HCT116 (cell line): ENCODE results near the gene ANKRA2. TPM values are rescaled to one million over a fixed set of nuclear protein-coding genes. Genes with fewer than 3 reads are reported as not detected.

Experiments used
- ATAC-seq: fragments of 200-7000 bp; cut with Tn5 transposase; 2 replicates; pipeline ENCODE4 v1.9.1; 2020; ENCODE audit warnings: mild to moderate bottlenecking, moderate library complexity
- BruUV-seq: library from RNA; stranded (reverse); fragments of 400-500 nt; replicated peaks from 2 replicates; lab custom pipeline; 2021; lab: Mats Ljungman, UMichigan
- CTCF ChIA-PET: fragments of 300-600 bp; sonication (Branson Sonifier 250); formaldehyde crosslinking; loops from one replicate; lab custom pipeline; 2021; ENCODE audit warnings: antibody characterized with exemption; lab: Charles Lee
- POLR2A ChIA-PET: fragments of 300-600, 350-600 bp; sonication (Branson Sonifier 250); formaldehyde crosslinking; loops from one replicate; lab custom pipeline; 2021; ENCODE audit warnings: antibody characterized with exemption; lab: Charles Lee
- RAD21 ChIA-PET, 2 experiments: fragments of 300-600 bp; sonication (Branson Sonifier 250); formaldehyde crosslinking; loops; one replicate each; lab custom pipeline; 2023; ENCODE audit warnings: low total read pairs in 2 of 2; ENCODE audit not compliant: uncharacterized antibody in 2 of 2, unreplicated experiment in 2 of 2, low non-redundant PET in 1 of 2; lab: Charles Lee
- DNase-seq: peaks from one replicate; pipeline ENCODE4 v3.0.0-alpha.2; 2010; ENCODE audit warnings: low read depth, low spot score
- H2AFZ ChIP-seq: fragments of 200-600 bp; shearing (Covaris generic), sonication (generic); 2 replicates; pipeline ENCODE4 v1.6.1; 2017; ENCODE audit warnings: low read depth, mixed run types, mixed read lengths, antibody characterized with exemption, low read length; ENCODE audit not compliant: poor library complexity, severe bottlenecking
- H3K27ac ChIP-seq: 2 replicates; pipeline ENCODE4 v1.5.1; 2012; ENCODE audit warnings: low read depth, low read length
- H3K27me3 ChIP-seq: fragments of 200-600 bp; sonication (generic); 2 replicates; pipeline ENCODE4 v1.6.1; 2016; ENCODE audit warnings: mixed run types, low read length, mixed read lengths; ENCODE audit not compliant: insufficient read depth
- H3K36me3 ChIP-seq, 2 experiments: fragments of 200-500 bp in 1 of 2; fragments of 200-600 bp in 1 of 2; sonication (Bioruptor generic) in 1 of 2; sonication (generic) in 1 of 2; 2 replicates each; pipeline versions ENCODE4 v1.5.1 to v1.6.1; 2014 to 2016; ENCODE audit warnings: low read length in 2 of 2, inconsistent platforms in 1 of 2, mixed read lengths in 1 of 2, mixed run types in 1 of 2; ENCODE audit not compliant: insufficient read depth in 2 of 2, control insufficient read depth in 1 of 2
- H3K4me1 ChIP-seq, 2 experiments: fragments of 200-600 bp in 1 of 2; sonication (generic) in 1 of 2; 2 replicates each; pipeline versions ENCODE4 v1.5.1 to v1.6.1; 2012 to 2017; ENCODE audit warnings: low read length in 2 of 2, inconsistent platforms in 1 of 2, mild to moderate bottlenecking in 1 of 2, mixed read lengths in 1 of 2, mixed run types in 1 of 2, moderate library complexity in 1 of 2; ENCODE audit not compliant: insufficient read depth in 2 of 2, control insufficient read depth in 1 of 2
- H3K4me2 ChIP-seq: fragments of 200-600 bp; sonication (generic); 2 replicates; pipeline ENCODE4 v1.6.1; 2017; ENCODE audit warnings: mixed run types, low read length, mixed read lengths
- H3K4me3 ChIP-seq, 2 experiments: fragments of 200-600 bp in 1 of 2; sonication (generic) in 1 of 2; replicated peaks in 1 of 2; 2 replicates each; pipeline ENCODE4 v1.5.1; 2011 to 2016; ENCODE audit warnings: low read length in 2 of 2, control low read depth in 1 of 2, low read depth in 1 of 2, mild to moderate bottlenecking in 1 of 2, mixed read lengths in 1 of 2, mixed run types in 1 of 2
- H3K79me2 ChIP-seq: fragments of 200-600 bp; sonication (generic); 2 replicates; pipeline ENCODE4 v1.6.1; 2017; ENCODE audit warnings: mild to moderate bottlenecking, mixed run types, low read length, moderate library complexity, mixed read lengths; ENCODE audit not compliant: insufficient read depth
- H3K9ac ChIP-seq: fragments of 200-600 bp; sonication (generic); 2 replicates; pipeline ENCODE4 v1.6.1; 2016; ENCODE audit warnings: low read length, mixed read lengths
- H3K9me2 ChIP-seq: fragments of 200-600 bp; sonication (generic), shearing (Covaris generic); 2 replicates; pipeline ENCODE4 v1.6.1; 2017; ENCODE audit warnings: mixed run types, mild to moderate bottlenecking, moderate library complexity; ENCODE audit not compliant: insufficient read depth
- H3K9me3 ChIP-seq, 2 experiments: fragments of 200-500 bp in 1 of 2; fragments of 200-600 bp in 1 of 2; sonication (Bioruptor generic) in 1 of 2; sonication (generic) in 1 of 2; 2 replicates each; pipeline ENCODE4 v1.6.1; 2014 to 2017; ENCODE audit warnings: low read length in 2 of 2, mixed read lengths in 2 of 2, inconsistent platforms in 1 of 2, low read depth in 1 of 2, mild to moderate bottlenecking in 1 of 2, mixed run types in 1 of 2, moderate library complexity in 1 of 2; ENCODE audit not compliant: control insufficient read depth in 1 of 2, insufficient read depth in 1 of 2
- H4K20me1 ChIP-seq: fragments of 200-600 bp; sonication (generic), shearing (Covaris generic); 2 replicates; pipeline ENCODE4 v1.6.1; 2017; ENCODE audit warnings: mixed run types, mild to moderate bottlenecking, moderate library complexity; ENCODE audit not compliant: insufficient read depth
- CBX3 ChIP-seq: IDR thresholded peaks from 2 replicates; pipeline ENCODE4 v1.6.1; 2012; ENCODE audit warnings: low read depth
- CEBPB ChIP-seq: IDR thresholded peaks from 2 replicates; pipeline ENCODE4 v1.6.1; 2012; ENCODE audit warnings: low read depth
- ELF1 ChIP-seq: IDR thresholded peaks from 2 replicates; pipeline ENCODE4 v1.6.1; 2012; ENCODE audit warnings: low read depth, borderline replicate concordance
- EZH2 ChIP-seq: fragments of 200-600 bp; sonication (generic); IDR thresholded peaks from 2 replicates; pipeline ENCODE4 v1.6.1; 2017; ENCODE audit warnings: antibody characterized with exemption, mixed run types
- SIN3A ChIP-seq: IDR thresholded peaks from 2 replicates; pipeline ENCODE4 v1.6.1; 2012; ENCODE audit warnings: low read depth
- SP1 ChIP-seq: IDR thresholded peaks from 2 replicates; pipeline ENCODE4 v1.6.1; 2012; ENCODE audit warnings: low read depth
- SRF ChIP-seq: IDR thresholded peaks from 2 replicates; pipeline ENCODE4 v1.6.1; 2012; ENCODE audit warnings: low read depth
- TCF7L2 ChIP-seq: IDR thresholded peaks from 2 replicates; pipeline ENCODE4 v1.7.0; 2011; ENCODE audit warnings: borderline replicate concordance, inconsistent platforms; ENCODE audit not compliant: insufficient read depth, insufficient read length; ENCODE audit errors: extremely low read depth
- YY1 ChIP-seq: IDR thresholded peaks from 2 replicates; pipeline ENCODE4 v1.6.1; 2011; ENCODE audit warnings: low read length, low read depth, moderate library complexity, mild to moderate bottlenecking; ENCODE audit not compliant: insufficient replicate concordance; ENCODE audit errors: extremely low read depth
- ZFX ChIP-seq: fragments of 450-650 bp; IDR thresholded peaks from 2 replicates; pipeline ENCODE4 v1.6.1; 2017
- ZNF274 ChIP-seq: fragments of 200-500 bp; sonication (Bioruptor generic); IDR thresholded peaks from 2 replicates; pipeline ENCODE4 v1.6.1; 2014; ENCODE audit warnings: mild to moderate bottlenecking, low read depth, low read length, inconsistent platforms
- intact Hi-C: fragments of 100-400 bp; cut with micrococcal nuclease; formaldehyde crosslinking; loops from 2 replicates; pipeline ENCODE4 v1.10.0; 2022
- total RNA-seq: library from RNA; stranded (reverse); gene quantifications from one replicate; pipeline ENCODE4 v1.2.1, GENCODE V29; 2021; ENCODE audit not compliant: unreplicated experiment
- TF ChIP-seq, protein P1 (sequence below), 3 experiments: fragments of 200-600 bp in 1 of 3; sonication (generic) in 1 of 3; IDR thresholded peaks in 2 of 3; conservative IDR thresholded peaks in 1 of 3; 2 replicates each; pipeline ENCODE4 v1.5.1; 2012 to 2017; ENCODE audit warnings: low read depth in 2 of 3, low read length in 2 of 3, antibody characterized with exemption in 1 of 3, borderline replicate concordance in 1 of 3, control low read depth in 1 of 3, mild to moderate bottlenecking in 1 of 3, mixed read lengths in 1 of 3, mixed run types in 1 of 3, moderate library complexity in 1 of 3; ENCODE audit not compliant: insufficient read depth in 1 of 3
- TF ChIP-seq, protein P2 (sequence below): IDR thresholded peaks from 2 replicates; pipeline ENCODE4 v1.6.1; 2012

Gene ANKRA2
- total RNA-seq, 1 experiment from 2014 or later: 17.0 TPM

- TF ChIP-seq, protein P1, sequence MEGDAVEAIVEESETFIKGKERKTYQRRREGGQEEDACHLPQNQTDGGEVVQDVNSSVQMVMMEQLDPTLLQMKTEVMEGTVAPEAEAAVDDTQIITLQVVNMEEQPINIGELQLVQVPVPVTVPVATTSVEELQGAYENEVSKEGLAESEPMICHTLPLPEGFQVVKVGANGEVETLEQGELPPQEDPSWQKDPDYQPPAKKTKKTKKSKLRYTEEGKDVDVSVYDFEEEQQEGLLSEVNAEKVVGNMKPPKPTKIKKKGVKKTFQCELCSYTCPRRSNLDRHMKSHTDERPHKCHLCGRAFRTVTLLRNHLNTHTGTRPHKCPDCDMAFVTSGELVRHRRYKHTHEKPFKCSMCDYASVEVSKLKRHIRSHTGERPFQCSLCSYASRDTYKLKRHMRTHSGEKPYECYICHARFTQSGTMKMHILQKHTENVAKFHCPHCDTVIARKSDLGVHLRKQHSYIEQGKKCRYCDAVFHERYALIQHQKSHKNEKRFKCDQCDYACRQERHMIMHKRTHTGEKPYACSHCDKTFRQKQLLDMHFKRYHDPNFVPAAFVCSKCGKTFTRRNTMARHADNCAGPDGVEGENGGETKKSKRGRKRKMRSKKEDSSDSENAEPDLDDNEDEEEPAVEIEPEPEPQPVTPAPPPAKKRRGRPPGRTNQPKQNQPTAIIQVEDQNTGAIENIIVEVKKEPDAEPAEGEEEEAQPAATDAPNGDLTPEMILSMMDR (IDR thresholded peaks at IDR 0.05 in 2 of 3, conservative IDR thresholded peaks at IDR 0.05 in 1 of 3; ENCODE audit: borderline replicate concordance in 1 of 3, insufficient read depth in 1 of 3, low read depth in 2 of 3, low read length in 2 of 3): no peak
- TF ChIP-seq CEBPB: no peak
- no peak for TF ChIP-seq SP1
- TF ChIP-seq EZH2: no peak
- TF ChIP-seq SRF: no peak
- TF ChIP-seq, protein P2, sequence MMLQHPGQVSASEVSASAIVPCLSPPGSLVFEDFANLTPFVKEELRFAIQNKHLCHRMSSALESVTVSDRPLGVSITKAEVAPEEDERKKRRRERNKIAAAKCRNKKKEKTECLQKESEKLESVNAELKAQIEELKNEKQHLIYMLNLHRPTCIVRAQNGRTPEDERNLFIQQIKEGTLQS: no peak
- TF ChIP-seq SIN3A: no peak
- TF ChIP-seq YY1: no peak
- no peak for TF ChIP-seq ZFX
- TF ChIP-seq CBX3: no peak
- TF ChIP-seq TCF7L2: no peak
Measured at GRCh38 chr5:73605223-73606087, 40.0 kb upstream of the ANKRA2 start (continued).

DNA sequence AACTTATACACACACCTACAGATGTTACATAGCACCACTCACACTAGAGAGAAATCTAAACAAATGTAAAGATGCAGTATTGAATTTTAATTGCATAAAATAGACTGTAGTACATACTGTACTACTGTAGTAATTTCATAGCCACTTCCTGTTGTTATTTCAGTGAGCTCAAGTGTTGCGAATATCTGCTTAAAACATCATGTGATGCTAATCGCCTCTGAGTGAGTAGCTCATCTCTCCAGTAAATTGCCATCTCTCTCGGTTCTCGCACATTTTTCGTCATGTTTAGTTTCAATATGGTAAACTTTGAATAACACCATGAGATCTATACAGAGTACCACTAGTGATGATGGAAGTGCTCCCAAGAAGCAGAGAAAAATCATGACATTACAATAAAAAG is 38.6 kb upstream of the ANKRA2 start:
- no TSS peak for BruUV-seq
- ChIA-PET RAD21 (no interaction called here), CTCF (interaction anchor here (1.0 kb wide), 1 partner anchor 13 kb away, joined by 3 read pairs; no protein-coding TSS in a partner anchor), POLR2A (no interaction called here)
- H3K9me3 ChIP-seq: 0 out of 4 replicates have a peak, but pooled peaks cover 0 to 4% of the 10 kb centered on the region in 2 experiments
- TF ChIP-seq, protein P1 (IDR thresholded peaks at IDR 0.05 in 2 of 3, conservative IDR thresholded peaks at IDR 0.05 in 1 of 3; ENCODE audit: borderline replicate concordance in 1 of 3, insufficient read depth in 1 of 3, low read depth in 2 of 3, low read length in 2 of 3): no peak
- no peak for TF ChIP-seq CBX3
- no peak for TF ChIP-seq ZNF274
- TF ChIP-seq ELF1: no peak
- no peak overlapping the region for H3K4me2 ChIP-seq
- no peak overlapping the region for H3K9ac ChIP-seq
- intact Hi-C loops: no loop called here
- no peak overlapping the region for H2AFZ ChIP-seq
- H4K20me1 ChIP-seq: no peaks in the 10 kb centered on the region
- H3K4me1 ChIP-seq: no peaks in the 10 kb centered on the region
- DNase-seq (no peak), ATAC-seq (no peak)
- H3K9me2 ChIP-seq: no peaks in the 10 kb centered on the region
- no peak overlapping the region for H3K27ac ChIP-seq
- H3K79me2 ChIP-seq: no peaks in the 10 kb centered on the region
- H3K36me3 ChIP-seq: no peaks in the 10 kb centered on the region
- H3K27me3 ChIP-seq: no peaks in the 10 kb centered on the region
- no peak overlapping the region for H3K4me3 ChIP-seq
